DMS 273 treated with DMSO at 0.1 percent for 48 hours (cell line): Measurements from ENCODE around the gene CCDC57.
"Not testable (repeated sequence)": the region's sequence is repeated elsewhere in the genome, so short reads cannot be mapped to it uniquely, and the experiment has no call there.

Source experiments
- DNase-seq: peaks from one replicate; lab custom pipeline; 2025; lab: John Stamatoyannopoulos, UW

The CCDC57 gene

GRCh38 chr17:82152556-82153294 is 59.9 kb downstream of the CCDC57 start:
- no peak for DNase-seq

- DNase-seq, result no peak
These were observed 60.5 kb downstream of the CCDC57 start for GRCh38 chr17:82152114-82152513.

- DNase-seq, result no peak
These were observed 61.3 kb downstream of the CCDC57 start for GRCh38 chr17:82151106-82151957.

DNA sequence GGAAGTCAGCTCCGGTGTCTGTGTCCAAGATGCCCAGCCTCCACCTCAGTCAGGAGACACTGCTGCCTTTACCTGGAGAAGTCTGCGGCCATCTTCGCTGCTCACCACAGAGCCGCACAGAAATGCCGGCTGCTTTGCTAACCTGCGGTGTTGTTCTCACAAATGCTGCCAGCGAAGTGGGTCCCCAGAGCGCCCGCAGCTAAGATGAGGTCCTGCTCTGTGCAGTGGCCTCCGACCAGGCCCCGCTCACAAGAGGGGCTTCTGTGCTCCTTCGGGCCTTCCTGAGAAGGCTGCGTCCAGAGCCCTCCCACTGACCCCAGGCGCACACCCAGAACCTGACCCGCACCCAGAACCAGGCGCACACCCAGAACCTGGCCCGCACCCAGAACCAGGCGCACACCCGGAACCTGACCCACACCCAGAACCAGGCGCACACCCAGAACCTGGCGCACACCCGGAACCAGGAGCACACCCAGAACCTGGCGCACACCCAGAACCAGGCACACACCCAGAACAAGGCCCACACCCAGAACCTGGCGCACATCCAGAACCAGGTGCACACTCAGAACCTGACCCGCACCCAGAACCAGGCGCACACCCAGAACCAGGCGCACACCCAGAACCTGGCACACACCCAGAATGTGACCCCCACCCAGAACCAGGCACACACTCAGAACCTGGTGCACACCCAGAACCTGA is 63.1 kb downstream of the CCDC57 start:
- no peak for DNase-seq

DNA sequence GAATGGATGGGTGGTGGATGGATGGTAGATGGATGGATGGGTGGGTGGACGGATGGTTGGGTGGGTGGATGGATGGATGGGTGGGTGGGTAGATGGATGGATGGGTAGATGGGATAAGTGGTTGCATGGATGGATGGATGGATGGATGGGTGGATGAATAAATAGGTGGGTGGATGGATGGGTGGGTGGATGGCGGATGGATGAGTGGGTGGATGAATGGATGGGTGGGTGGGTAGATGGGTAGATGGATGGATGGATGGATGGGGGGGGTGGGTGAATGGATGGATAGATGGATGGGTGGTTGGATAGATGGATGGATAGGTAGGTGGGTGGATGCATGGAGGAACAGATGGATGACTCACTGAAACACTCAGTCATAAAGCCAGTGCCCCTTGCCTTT is 63.6 kb downstream of the CCDC57 start:
- no peak for DNase-seq

DNA sequence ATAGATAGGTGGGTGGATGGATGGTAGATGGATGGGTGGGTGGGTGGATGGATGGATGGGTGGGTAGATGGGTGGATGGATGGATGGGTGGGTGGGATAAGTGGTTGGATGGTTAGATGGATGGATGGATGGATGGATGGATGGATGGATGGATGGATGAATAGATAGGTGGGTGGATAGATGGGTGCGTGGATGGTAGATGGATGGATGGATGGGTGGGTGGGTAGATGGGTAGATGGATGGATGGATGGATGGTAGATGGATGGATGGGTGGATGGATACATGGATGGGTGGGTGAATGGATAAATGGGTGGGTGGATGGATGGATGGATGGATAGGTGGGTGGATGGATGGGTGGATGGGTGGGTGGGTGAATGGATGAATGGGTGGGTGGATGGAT is 64.6 kb downstream of the CCDC57 start:
- DNase-seq, result no peak

DNA sequence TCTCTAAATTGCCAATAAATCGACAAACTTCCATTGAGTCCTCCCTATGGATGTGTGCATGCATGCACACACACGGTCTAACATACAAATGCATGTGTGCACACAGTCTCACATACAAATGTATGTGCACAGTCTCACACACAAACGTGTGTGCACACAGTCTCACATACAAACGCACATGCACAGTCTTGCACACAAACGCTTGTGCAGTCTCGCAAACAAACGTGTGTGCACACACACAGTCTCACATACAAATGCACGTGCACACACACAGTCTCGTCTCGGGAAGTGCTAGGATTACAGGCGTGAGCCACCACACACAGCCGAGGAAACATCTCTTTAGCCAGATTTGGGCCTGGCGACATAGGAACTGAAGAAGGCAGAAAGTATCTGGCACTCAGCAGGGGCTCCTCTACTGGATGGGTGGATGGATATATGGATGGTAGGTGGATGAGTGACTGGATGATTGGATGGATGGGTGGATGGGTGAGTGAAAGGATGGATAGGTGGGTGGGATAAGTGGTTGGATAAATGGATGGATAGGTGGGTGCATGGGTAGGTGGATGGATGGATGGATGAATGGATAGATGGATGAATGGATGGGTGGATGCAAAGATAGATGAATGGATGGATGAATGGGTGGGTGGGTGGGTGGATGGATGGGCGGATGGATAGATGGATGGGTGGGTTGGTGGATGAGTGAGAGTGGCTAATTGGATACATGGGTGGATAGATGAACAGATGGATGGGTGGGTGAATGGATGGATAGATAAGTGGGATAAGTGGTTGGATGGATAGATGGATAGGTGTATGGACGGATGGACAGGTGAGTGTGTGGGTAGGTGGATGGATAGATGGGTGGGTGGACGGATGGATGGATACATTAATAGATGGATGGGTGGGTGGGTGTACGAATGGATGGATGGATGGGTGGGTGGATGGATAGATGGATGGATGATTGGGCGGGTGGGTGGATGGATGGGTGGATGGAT is 65.7 kb downstream of the CCDC57 start:
- no peak for DNase-seq

GRCh38 chr17:82145550-82146155 is 67.0 kb downstream of the CCDC57 start:
- no peak for DNase-seq

- no peak for DNase-seq
These were observed 69.3 kb downstream of the CCDC57 start for GRCh38 chr17:82143333-82143732.

GRCh38 chr17:82139961-82140360 is 72.7 kb downstream of the CCDC57 start:
- DNase-seq, result not testable (repeated sequence)

DNA sequence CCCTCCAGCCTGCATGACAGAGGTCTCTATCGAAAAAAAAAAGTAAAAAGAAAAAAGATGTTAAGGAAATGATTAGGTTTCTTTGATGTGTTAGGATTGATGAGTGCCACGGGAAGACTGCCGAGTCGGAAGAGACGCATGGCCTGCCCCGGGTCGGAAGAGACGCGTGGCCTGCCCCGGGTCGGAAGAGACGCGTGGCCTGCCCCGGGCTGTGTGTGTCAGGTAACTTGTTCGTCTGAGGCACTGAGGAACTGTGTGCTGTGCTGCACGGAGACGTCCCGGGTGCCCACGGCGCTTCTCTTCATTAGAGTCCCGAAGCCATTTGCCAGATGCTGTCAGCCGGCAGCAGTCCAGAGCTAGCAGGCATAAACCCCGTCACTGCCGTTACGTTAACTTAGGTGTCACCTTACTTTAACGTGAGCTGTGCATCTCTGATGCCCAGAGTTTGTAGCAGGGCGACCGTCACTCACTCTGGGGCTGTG is 74.1 kb downstream of the CCDC57 start:
- no peak for DNase-seq

GRCh38 chr17:82134101-82134500 is 78.5 kb downstream of the CCDC57 start:
- no peak for DNase-seq

DNA sequence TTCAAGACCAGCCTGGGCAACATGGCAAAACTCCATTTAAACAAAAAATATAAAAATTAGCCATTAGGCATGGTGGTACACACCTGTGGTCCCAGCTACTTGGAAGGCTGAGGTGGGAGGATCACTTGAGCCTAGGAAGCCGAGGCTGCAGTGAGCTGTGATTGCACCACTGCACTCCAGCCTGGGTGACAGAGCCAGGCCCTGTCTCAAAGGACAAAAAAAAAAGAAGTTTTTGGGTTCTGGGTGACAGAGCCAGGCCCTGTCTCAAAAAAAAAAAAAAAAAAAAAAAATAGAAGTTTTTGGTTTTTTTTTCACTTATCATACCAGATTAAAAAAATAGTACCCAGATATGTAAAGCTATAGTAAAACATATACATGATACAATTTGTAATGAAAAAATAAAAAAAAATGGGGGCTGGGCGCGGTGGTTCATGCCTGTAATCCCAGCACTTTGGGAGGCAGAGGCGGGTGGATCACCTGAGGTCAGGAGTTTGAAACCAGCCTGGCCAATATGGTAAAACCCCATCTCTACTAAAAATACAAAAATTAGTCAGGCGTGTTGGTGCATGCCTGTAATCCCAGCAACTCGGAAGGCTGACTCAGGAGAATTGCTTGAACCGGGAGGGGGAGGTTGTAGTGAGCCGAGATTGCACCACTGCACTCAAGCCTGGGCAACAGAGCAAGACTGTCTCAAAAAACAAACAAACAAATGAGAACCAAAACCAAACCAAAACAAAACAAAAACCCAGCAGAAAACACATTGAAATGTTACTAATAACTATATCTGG is 79.3 kb downstream of the CCDC57 start:
- DNase-seq, result not testable (repeated sequence)

- DNase-seq, result no peak
These were observed 83.5 kb downstream of the CCDC57 start for GRCh38 chr17:82129095-82129494.

- DNase-seq, result no peak
These were observed 84.4 kb downstream of the CCDC57 start for GRCh38 chr17:82128287-82128686.

DNA sequence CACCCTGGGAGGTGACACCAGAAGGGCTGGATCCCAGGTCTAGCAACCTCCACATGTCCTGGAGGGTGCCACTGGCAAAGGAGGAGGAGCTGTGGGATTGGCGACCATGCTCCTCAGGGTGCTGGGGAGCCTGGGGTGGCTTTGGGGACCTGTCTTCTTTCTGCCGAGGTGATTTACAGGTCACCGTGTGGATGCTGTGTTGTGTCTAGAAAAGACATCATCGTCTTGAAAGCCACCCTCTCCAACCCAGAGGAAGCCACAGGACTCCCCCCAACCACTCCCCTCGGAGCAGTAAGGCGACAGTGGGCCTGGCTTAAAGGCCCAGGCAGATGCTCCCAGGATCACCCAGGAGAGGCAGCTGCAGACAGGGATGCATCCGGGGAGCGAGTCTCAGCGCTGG is 84.9 kb downstream of the CCDC57 start:
- no peak for DNase-seq

DNA sequence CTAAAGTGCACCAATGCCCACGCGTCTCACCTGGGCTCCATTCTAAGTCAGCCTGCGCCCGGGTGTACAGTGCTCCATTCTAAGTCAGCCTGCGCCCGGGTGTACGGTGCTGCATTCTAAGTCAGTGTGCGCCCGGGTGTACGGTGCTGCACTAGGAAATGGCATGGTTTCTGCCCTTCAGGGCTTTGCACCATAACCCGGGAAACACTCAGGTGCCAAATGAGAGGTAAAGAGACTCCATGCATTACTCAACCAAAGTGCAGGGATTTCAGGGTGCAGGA is 85.4 kb downstream of the CCDC57 start:
- no peak for DNase-seq

DNA sequence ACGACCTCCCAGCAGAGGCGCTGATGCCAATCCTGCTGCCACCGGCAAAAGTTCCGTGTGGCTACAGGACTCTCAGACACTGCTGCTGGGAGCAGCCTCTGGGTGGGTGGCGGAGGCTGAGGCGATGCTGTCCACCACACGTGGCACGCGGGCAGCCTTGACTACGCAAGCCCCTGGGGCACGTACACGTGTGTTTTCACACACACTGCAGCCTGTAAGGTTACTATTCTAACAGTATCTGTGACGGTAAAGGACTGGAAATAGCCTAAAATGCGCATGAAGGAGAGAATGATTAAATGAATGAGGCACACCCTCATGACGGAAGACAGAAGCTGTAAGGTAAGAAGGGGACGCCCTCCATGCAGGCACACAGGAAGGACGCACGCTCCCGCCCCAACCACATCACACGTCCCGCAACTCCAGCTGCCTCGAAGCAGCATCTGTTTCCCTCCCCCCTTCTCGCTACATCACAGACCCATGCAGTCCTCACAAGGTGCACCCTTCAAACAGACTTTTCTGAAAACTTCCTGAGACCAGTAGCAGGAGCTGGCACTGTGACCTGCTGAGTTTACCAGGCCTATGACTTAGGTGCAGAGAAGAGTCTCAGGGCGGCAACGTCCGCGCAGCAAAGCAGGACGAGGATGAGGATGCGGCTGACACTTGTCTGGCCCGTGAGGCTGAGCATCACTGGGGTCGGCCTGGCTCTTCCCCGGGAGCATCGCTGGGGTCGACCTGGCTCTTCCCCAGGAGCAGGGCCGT is 85.9 kb downstream of the CCDC57 start:
- DNase-seq, result no peak

- DNase-seq, result no peak
These were observed 88.5 kb downstream of the CCDC57 start for GRCh38 chr17:82124101-82124500.
